ENCODE measurements around the gene CLTB. TPM values are rescaled to one million over a fixed set of nuclear protein-coding genes. Genes with fewer than 3 reads are reported as not detected.

The CLTB gene
- total RNA-seq, 4 donors from 2014 or later, result 167 to 272 (median 265) TPM

GRCh38 chr5:176418251-176418650 lies 1.9 kb upstream of the CLTB start:
- intact Hi-C loops (cut with DNase I; ENCODE audit: low total_unique reads) (no loop called here), in situ Hi-C loops (cut with MboI; ENCODE audit: low pct_ligation_motif_present in 1 of 4, low pct_unique_long_range_greater_than_20kb in 1 of 4, low sequenced_read_pairs in 3 of 4) (loop anchor here in 2 of 4 donors (10.0 to 25.0 kb wide), 2 partner anchors 157 to 169 kb away; no protein-coding TSS in a partner anchor)
- Histone ChIP-seq H3K27ac (peak overlapping the region in 1 of 4 donors; percentile 8), H3K36me3 (no peaks in the 10 kb centered on the region), H3K4me1 (peaks cover 5 to 34% (median 31%) of the 10 kb centered on the region in 4 donors), H3K4me3 (no peak overlapping the region), H3K9me3 (no peaks in the 10 kb centered on the region), H3K27me3 (no peaks in the 10 kb centered on the region)
- peak; percentile 61 for DNase-seq
- TF ChIP-seq CTCF (IDR thresholded peaks at IDR 0.05) (no peak), POLR2AphosphoS5 (IDR thresholded peaks at IDR 0.05) (peak in 1 of 3 donors; percentile 45), EP300 (IDR thresholded peaks at IDR 0.05; ENCODE audit: low read depth) (no peak), POLR2A (IDR thresholded peaks at IDR 0.05) (no peak)
- 65 to 69% methylated on average over 6 to 9 of the region's 9 CpGs for WGBS, 2 donors (ENCODE audit: low coverage in 1 of 2)

GRCh38 chr5:176416965-176417364 lies 626 bp upstream of the CLTB start:
- H3K27me3 ChIP-seq, result no peaks in the 10 kb centered on the region
- no peaks in the 10 kb centered on the region for H3K9me3 ChIP-seq
- in situ Hi-C loops (cut with MboI; ENCODE audit: low pct_ligation_motif_present in 1 of 4, low pct_unique_long_range_greater_than_20kb in 1 of 4, low sequenced_read_pairs in 3 of 4) (loop anchor here in 2 of 4 donors (10.0 to 25.0 kb wide), 2 partner anchors 158 to 170 kb away; no protein-coding TSS in a partner anchor), intact Hi-C loops (cut with DNase I; ENCODE audit: low total_unique reads) (no loop called here)
- DNase-seq, result no peak
- TF ChIP-seq POLR2AphosphoS5 (IDR thresholded peaks at IDR 0.05) (no peak), CTCF (IDR thresholded peaks at IDR 0.05) (peak in 1 of 5 experiments; percentile 0)
- 82 to 90% methylated on average over 10 to 11 of the region's 11 CpGs for WGBS, 2 donors (ENCODE audit: low coverage in 1 of 2)
- peaks cover 5 to 45% (median 37%) of the 10 kb centered on the region in 4 donors for H3K4me1 ChIP-seq
- H3K27ac ChIP-seq, result peak overlapping the region; percentile 93 to 97 (median 94)
- no peaks in the 10 kb centered on the region for H3K36me3 ChIP-seq
- peak overlapping the region in 3 of 4 donors; percentile 80 to 93 (median 84) for H3K4me3 ChIP-seq

- in situ Hi-C loops (cut with MboI; ENCODE audit: low pct_ligation_motif_present in 1 of 4, low pct_unique_long_range_greater_than_20kb in 1 of 4, low sequenced_read_pairs in 3 of 4) (loop anchor here in 2 of 4 donors (10.0 to 25.0 kb wide), 2 partner anchors 159 to 172 kb away; no protein-coding TSS in a partner anchor), intact Hi-C loops (cut with DNase I; ENCODE audit: low total_unique reads) (no loop called here)
- WGBS, 2 donors (ENCODE audit: low coverage in 1 of 2), result 59 to 64% methylated on average over 7 to 13 of the region's 13 CpGs
- no peaks in the 10 kb centered on the region for H3K27me3 ChIP-seq
- peaks cover 8 to 57% (median 40%) of the 10 kb centered on the region in 4 donors for H3K4me1 ChIP-seq
- no peaks in the 10 kb centered on the region for H3K36me3 ChIP-seq
- no peak for DNase-seq
- no peak for TF ChIP-seq POLR2AphosphoS5 (IDR thresholded peaks at IDR 0.05)
- TF ChIP-seq EP300 (IDR thresholded peaks at IDR 0.05; ENCODE audit: low read depth), result no peak
- TF ChIP-seq CTCF (IDR thresholded peaks at IDR 0.05), result no peak
- TF ChIP-seq POLR2A (IDR thresholded peaks at IDR 0.05), result no peak
- H3K27ac ChIP-seq, result peak overlapping the region; percentile 93 to 97 (median 94)
- peak overlapping the region; percentile 80 to 98 (median 88) for H3K4me3 ChIP-seq
- no peaks in the 10 kb centered on the region for H3K9me3 ChIP-seq
Measured at GRCh38 chr5:176415240-176415951, 943 bp downstream of the CLTB start.

GRCh38 chr5:176414704-176415103 lies 1.6 kb downstream of the CLTB start:
- in situ Hi-C loops (cut with MboI; ENCODE audit: low pct_ligation_motif_present in 1 of 4, low pct_unique_long_range_greater_than_20kb in 1 of 4, low sequenced_read_pairs in 3 of 4) (loop anchor here in 2 of 4 donors (10.0 to 25.0 kb wide), 2 partner anchors 160 to 173 kb away; no protein-coding TSS in a partner anchor), intact Hi-C loops (cut with DNase I; ENCODE audit: low total_unique reads) (no loop called here)
- H3K4me1 ChIP-seq, result peaks cover 8 to 57% (median 40%) of the 10 kb centered on the region in 4 donors
- peak overlapping the region; percentile 93 to 97 (median 94) for H3K27ac ChIP-seq
- DNase-seq, result no peak
- H3K9me3 ChIP-seq, result no peaks in the 10 kb centered on the region
- H3K27me3 ChIP-seq, result no peaks in the 10 kb centered on the region
- peak overlapping the region in 2 of 4 donors; percentile 80 to 84 for H3K4me3 ChIP-seq
- TF ChIP-seq EP300 (IDR thresholded peaks at IDR 0.05; ENCODE audit: low read depth), result no peak
- TF ChIP-seq POLR2A (IDR thresholded peaks at IDR 0.05), result no peak
- no peak for TF ChIP-seq CTCF (IDR thresholded peaks at IDR 0.05)
- no peak for TF ChIP-seq POLR2AphosphoS5 (IDR thresholded peaks at IDR 0.05)
- WGBS, 2 donors (ENCODE audit: low coverage in 1 of 2), result 61 to 86% methylated on average over 1 to 3 of the region's 3 CpGs
- H3K36me3 ChIP-seq, result no peaks in the 10 kb centered on the region
